Measurements from ENCODE around the gene IRF7.

IRF7 gene

DNA sequence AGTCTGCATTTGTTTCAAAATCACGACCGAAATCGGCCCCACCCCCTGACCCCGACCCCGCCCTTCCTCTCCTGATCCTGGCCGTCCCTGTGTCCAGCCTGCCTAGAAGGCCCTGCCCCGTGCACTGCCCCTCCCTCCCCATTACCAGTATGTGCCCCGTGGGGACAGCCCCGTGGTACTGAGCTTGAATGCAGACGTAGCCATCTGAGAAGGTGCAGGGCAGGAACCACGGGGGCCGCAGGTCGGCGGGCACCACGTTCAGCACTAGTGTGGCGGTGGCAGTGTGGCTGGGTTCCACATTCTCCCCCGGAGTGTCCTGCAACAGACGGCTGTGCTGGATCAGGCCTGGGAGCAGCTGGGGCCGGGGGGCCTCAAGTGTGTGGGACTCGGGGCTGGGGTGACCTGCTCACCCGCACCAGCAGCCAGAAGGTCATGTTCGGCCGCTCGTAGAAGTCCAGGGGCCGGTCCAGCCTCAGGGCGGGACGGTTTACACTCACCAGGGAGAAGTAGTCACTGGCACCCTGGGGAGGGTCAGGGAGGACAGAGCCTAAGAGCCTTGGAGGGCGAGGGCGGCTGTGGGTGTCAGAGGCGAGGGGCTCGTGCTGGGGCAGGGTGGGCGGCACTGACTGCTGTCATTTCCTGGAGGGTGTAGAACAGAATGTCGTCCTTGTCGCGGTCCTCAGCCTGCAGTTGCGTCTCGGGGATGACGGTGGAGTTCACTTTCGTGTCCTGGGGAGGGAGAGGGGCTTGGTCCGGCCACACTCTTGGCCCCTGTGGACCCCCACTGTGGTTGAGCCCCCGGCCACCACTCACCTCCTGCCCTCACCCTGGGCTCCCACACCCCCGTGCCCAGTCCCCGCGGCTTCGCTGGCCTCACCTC, 5.4 kb upstream of the IRF7 start:
- no peak for DNase-seq (ENCODE audit: low read depth)

DNA sequence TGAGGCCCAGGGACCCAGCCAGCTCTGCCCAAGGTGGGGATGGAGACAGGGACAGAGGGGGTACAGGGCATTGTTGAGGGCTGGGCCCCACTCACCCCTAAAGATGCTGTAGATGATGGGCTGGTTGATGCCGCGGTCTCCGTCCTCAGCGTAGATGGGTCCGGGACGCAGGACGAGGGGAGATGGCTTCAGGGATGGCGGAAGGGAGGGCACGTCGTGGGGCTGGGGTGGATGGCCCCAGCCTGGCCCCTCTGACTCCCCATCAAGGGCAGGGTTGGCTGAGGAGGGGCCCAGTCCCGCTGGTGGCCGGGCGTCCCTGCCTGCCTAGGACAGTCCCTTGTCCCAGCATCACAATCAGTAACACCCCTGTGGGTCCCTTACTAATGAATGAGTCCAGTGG, 4.5 kb upstream of the IRF7 start:
- DNase-seq (ENCODE audit: low read depth) = no peak

DNA sequence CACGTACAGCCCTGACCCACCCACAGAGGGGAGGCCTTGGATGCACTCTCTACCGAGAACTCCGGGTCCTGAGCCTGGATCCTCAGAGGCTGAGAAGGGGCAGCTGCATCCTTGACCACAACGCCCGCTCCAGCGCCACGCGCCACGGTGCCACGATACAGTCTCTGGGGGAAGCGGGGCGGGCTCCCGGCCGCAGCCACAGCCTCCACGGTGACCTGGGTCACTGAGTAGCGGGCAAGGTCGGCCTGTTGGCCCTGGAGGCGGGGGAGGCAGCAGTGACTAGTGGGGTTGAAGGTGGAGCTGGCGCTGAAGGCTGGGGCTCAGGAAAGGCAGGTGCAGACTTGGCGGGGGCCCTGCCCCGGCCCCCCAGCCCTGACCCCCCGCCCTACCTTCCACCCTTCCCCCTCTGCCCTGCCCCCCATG, 3.9 kb upstream of the IRF7 start:
- no peak for DNase-seq (ENCODE audit: low read depth)

DNA sequence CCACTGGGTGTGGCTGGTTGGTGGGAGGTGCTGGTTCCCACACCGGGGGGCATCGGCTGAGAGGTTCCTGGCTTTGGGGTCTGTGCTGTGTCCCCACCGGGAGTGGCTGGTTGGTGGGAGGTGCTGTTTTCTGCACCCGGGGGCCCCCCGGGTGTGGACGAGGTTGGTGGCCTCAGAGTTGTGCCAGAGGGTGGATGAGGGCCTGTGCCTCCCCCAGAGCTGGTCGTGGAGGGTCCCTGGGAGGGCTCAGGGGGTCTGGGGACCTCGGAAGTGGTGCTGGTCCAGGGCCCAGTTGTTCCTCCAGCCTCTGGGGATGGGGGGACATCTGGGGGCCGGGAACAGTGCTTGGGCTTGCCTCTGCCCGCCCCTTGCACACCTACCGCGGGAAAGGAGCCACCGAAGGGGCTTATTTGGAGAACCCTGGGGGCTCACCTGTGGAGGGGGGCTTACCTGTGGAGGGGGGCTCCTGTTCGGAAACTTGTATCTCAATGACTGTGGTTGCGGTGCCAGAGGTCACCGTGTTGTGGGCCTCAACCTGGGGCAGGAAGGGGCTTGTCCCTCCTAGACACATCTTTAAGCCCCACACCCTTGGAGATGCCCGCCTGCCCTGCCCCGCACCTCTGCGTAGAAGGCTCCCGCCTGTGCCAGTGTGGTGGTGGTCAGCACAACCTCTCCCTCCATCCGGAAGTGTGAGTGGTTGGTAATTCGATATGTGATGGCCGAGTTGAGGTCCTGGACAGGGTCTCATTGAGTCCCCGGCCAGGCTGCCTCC, 3.3 kb upstream of the IRF7 start:
- no peak for DNase-seq (ENCODE audit: low read depth)

DNA sequence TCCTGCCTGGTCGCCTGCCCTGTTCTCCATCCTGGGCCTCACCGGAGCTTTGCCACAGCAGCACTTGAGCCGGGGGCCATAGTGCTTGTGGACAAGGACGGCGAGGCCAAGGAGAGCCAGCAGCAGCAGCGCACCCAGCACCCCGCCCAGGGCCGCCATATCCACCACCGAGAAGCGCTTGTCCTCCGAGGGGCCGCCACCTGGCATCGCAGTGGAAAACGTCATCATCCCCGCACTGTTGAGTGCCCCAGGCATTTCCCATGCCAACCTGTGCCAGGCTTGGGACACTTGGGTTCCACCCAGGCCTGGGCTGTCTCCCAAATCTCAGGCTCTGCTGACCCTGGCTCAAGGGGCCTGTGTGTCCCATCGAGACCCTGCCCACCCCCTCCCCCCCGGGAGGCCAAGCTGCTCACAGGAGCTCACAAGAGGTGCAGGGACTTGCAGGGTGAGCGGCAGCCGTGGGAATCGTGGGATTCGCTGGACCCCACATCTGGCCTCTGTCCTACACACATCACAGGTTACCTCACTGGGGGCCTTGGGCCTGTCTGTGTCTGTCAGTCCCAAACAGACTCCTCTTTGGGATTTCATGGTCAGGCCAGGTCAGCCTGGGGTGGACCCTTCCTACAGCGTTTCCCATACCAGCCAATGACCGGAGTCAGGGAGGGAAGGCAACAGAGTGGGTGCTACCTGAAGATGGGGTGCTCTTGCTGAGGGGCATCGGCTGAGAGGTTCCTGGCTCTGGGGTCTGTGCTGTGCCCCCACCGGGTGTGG, 2.3 kb upstream of the IRF7 start:
- DNase-seq (ENCODE audit: low read depth) = no peak

DNA sequence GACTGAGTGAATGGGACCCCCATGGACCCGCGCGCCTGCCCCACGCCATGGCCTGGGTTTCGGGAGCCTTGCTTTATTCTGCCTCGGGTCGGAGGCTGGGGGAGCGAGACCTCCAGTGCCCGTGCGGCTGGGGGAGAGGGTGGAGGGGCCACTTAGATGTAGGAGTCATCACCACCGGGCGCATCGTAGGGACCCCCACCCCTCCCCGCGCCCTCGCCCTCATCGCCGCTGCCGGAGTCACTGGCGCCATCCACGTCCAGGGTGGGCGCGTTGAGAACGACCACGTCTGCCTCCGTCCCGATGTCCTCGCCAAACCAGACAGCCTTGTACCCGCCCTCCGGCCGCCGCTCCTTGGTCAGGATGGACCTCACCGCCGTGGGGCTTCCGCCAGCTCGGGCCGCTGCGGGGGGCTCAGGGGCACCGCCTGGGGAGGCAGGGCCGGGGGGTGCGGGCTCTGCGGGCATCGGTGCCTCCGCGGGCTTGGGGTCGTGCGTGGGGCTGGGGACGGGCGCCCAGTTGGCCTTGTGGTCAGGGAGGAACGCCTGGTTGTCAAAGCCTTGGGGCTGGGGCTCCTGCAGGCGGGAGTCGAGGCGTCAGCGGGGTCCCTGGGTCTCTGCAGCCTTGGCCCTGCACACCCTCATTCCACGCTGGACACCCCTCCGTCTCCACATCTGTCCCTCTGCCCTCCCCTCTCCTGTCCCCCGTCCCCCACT, 1.6 kb upstream of the IRF7 start:
- no peak for DNase-seq (ENCODE audit: low read depth)

DNA sequence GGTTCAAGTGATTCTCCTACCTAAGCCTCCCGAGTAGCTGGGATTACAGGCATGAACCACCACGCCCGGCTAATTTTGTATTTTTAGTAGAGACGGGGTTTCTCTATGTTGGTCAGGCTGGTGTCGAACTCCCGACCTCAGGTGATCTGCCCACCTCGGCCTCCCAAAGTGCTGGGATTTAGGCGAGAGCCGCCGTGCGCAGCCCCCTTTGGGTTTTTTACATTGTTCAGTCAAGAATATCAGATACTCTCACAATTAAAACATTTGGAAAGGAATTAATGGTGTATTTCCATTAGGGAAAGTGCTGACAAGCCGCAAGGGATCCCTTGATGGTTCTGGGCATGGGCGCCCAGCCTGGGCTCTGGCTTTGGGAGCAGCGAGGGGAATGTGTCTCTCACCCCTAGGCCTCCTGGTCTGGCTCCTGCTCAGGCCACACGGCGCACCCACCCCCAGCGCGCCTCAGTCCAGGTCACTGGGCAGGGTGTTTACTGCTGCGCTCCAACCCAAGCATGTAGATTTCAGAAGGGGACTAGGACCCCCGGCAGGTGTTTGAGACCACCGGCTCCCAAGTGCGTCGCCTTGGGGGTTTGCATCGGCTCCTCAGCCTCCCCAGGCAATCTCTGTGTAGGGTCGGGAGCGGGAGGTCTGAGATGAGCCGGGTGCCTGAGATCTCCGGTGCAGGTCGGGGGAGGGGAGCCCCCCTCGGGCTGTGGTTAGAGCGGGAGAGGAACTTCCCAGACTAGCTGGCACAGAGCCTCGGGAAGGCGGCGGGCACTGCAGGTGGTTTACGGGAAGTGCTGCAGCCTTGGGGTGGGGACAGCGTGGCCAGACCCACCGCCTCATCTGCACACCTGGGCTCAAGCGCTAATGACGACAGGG, 809 bp upstream of the IRF7 start:
- DNase-seq (ENCODE audit: low read depth) = no peak

DNA sequence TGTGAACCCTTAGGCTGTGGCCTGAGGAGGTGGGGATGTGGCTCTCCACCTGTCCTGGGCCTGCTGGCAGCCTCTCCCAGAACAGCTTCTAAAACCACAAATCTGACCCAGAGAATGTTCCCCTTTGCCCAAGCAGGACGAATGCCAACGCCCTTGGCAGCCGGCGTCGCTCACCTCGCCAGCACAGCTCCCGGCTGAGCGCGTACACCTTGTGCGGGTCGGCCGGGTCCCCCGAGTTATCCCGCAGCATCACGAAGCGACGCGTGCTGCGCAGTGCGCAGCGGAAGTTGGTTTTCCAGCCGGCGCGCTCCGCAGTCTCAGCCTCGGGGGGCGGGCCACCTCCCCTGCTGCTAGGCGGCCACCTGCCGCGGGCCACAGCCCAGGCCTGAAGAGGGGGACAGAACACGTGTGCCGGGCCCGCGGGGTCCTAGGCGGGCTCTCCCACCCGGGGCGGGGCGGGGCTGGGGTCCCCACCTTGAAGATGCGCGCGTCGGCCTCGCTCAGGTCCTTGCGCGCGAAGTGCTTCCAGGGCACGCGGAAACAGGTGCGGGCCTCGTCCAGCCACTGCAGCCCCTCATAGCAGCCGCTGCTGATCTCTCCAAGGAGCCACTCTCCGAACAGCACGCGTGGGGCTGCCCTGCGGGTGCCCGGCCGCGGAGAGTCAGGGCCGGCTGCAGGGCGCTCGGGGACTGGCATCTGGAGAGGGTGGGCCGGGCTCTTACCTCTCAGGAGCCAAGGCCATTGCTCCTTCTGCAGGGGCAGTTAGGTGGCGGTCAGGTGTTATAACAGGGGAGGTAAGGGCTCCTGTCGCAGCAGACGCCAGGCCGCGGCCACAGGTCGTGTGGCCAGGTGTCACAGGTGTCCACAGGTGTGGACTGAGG, 887 bp downstream of the IRF7 start:
- DNase-seq (ENCODE audit: low read depth) = no peak

DNA sequence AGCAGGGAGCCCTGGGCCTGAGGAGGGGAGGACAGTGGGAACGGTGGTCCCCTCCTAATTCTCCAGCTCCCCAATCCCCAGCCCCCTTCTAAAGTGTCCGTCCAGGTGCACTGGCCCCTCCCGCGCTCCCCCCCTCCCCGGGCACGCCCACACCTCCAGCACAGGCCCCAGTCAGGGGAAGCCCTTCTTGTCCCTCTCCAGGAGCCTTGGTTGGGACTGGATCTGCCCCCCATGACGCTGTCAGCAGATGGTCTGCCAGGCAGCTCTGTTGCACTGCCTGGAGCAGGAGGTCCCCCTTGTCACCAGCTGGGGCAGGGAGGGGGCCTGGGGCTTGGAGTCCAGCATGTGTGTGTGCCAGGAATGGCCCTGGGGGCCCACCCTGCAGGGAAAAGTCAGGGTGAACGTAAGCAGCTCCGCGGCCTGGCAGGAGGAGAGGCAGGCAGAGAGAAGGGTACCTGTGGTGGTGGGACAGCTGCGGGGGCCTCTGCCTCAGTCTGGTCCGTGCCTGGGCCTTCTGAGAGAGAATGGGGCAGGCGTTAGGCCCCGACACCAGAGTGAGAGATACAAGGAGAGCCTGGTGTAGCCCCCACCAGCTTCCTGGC, 1.6 kb downstream of the IRF7 start:
- DNase-seq (ENCODE audit: low read depth) = no peak

DNA sequence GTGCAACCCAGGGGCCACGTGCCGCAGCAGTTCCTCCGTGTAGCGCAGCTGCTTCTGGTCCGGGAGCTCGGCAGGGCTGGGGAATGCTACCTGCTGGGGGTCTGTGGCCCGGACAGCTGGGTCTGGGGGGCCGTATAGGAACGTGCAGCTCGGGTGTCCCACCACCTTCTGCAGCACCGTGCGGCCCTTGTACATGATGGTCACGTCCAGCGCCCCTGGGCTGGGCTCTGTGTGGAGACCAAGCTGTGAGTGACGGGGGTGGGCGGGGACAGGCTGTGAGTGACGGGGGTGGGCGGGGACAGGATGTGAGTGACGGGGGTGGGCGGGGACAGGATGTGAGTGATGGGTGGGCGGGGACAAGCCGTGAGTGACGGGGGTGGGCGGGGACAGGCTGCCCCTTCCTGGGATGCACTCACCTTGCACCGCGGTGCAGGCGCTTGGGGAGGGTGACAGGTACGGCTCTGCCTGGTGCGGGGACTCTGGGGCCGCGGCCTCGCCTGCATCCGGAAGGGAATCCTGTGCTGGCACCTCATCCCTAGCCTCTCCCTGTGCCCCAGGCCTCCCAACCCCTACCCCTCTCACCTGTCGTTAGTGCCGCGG, 2.3 kb downstream of the IRF7 start:
- no peak for DNase-seq (ENCODE audit: low read depth)

DNA sequence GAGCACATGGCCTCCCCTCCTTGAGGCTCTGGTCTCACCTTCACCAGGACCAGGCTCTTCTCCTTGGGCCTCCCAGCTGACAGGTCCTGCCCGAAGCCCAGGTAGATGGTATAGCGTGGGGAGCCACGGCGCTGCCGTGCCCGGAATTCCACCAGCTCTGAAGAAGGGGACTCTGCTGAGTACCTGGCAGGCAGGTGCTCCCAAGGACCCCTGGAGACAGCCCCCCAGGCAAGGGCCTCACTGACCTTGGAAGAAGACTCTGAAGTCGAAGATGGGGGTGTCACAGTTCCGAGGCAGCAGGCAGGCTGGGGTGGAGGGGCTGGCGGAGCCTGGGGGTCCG, 2.8 kb downstream of the IRF7 start:
- no peak for DNase-seq (ENCODE audit: low read depth)

DNA sequence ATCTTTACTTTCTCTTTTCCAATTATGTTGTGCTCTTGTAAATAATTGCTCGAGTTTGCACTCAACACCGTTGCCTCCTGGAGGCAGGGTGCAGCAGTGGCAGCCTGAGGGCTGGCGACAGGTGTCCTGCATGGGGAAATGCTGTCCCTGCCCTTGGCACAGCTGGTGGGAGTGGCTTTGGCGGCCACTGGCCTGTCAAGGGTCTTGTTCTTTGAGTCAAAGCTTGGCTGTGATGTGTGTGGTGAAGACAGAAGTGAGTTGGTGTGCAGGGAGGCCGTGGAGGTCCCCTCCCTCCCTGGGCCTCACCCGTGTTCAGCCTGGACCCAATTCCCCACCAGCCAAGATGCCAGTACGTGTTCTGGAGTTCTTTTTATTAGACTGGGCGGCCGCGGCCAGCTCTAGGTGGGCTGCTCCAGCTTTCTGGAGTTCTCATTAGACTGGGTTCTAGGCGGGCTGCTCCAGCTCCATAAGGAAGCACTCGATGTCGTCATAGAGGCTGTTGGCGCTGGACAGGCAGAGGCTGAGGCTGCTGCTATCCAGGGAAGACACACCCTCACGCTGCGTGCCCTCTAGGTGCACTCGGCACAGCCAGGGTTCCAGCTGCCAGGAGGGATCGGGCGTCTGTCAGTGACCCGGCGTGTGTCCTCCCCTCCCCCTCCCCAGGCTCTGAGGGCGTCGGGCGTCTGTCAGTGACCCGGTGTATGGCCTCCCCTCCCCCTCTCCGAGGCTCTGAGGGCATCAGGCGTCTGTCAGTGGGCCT, 3.4 kb downstream of the IRF7 start:
- no peak for DNase-seq (ENCODE audit: low read depth)

DNA sequence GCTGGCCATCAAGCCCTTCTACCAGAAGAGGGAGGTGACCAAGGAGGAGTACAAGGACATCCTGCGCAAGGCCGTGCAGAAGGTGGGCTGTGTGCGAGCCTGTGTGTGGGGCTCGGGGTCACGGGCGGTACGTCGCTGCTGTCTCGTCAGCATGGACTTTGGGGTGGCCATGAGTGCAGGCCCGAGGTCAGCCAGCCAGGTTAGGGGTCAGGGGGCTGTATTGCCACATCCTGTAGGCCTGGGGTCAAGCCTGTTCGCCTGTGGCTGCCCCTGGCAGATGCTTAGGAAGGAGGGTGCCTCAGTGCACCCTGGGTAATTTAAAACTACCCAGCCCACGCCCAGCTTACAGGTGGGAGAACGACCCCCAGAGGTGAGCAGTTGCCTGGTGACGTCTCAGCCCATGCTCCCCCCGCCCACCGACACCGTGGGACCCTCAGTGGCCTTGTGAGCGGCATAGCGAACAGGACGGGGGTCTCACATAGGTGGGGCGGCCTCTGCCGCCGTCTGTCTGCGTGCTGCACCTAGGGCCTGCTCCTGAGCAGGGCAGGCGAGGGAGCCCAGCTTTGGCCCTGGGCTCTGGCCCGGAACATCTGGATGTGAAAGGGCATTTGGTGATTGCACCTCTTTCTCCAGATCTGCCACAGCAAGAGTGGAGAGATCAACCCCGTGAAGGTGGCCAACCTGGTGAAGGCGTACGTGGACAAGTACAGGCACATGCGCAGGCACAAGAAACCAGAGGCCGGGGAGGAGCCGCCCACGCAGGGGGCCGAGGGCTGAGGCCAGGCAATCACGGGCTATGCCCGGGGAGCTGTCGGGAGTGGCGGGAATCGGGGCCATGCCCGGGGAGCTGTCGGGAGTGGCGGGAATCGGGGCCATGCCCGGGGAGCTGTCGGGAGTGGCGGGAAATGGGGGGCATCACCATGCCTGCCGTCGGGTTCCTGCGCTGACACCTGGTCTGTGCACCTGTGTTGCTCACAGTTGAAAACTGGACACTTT, 4.5 kb downstream of the IRF7 start:
- no peak for DNase-seq (ENCODE audit: low read depth)

DNA sequence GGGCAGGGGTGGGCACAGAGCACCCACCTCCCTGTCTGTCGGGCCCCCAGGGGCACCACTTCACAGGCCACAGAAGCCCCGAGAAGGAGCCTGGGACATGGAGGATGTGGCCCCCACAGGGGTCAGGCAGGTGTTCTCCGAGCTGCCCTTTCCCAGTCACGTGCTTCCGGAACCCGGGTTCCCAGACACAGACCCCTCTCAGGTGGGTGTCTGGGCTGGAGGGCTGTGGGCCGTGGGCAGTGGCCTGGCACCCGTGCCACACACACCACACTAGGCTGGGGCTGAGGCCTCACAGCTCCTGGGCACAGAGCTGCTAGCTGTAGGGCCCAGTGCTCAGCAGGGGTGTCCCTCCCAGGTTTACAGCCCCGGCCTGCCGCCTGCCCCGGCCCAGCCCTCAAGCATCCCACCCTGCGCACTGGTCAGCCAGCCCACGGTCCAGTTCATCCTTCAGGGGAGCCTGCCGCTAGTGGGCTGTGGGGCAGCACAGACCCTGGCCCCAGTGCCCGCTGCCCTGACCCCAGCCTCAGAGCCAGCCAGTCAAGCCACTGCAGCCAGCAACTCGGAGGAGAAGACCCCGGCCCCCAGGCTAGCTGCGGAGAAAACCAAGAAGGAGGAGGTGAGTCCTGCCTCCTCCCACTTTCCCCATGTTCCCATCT, 5.5 kb downstream of the IRF7 start:
- no peak for DNase-seq (ENCODE audit: low read depth)

DNA sequence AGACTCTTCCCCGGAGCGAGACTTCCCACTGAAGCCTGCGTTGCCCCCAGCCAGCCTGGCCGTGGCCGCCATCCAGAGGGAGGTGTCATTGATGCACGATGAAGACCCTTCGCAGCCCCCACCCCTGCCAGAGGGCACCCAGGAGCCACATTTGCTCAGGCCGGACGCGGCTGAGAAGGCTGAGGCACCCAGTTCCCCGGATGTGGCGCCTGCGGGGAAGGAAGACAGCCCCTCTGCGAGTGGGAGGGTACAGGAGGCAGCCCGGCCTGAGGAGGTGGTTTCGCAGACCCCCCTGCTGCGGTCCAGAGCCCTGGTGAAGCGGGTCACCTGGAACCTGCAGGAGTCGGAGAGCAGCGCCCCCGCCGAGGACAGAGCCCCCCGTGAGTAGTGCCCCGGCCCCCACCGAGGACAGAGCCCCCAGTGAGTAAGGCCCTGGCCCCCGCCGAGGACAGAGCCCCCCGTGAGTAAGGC, 6.4 kb downstream of the IRF7 start:
- no peak for DNase-seq (ENCODE audit: low read depth)

DNA sequence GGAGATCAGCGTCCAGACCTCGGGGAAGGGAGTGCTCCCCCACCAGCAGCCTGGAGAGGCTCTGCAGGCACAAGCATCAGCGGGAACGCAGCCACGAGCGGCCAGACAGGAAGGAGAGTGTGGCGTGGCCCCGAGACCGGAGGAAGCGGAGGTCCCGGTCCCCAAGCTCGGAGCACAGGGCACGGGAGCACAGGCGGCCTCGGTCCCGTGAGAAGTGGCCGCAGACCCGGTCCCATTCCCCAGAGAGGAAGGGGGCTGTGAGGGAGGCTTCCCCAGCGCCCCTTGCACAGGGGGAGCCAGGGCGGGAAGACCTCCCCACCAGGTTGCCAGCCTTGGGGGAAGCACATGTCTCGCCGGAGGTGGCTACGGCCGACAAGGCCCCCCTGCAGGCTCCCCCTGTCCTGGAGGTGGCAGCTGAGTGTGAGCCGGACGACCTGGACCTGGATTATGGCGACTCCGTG, 6.9 kb downstream of the IRF7 start:
- no peak for DNase-seq (ENCODE audit: low read depth)
